CD4-positive, alpha-beta memory T cell (primary cell): Measurements from ENCODE around the gene PPP2R5B. TPM values are rescaled to one million over a fixed set of nuclear protein-coding genes. Genes with fewer than 3 reads are reported as not detected.

Source experiments
- CTCF ChIA-PET: fragments of 350-600 bp; sonication (Branson Sonifier 250); formaldehyde crosslinking; loops from one replicate; lab custom pipeline; 2021; ENCODE audit warnings: inconsistent platforms; ENCODE audit not compliant: partially characterized antibody; lab: Charles Lee
- POLR2A ChIA-PET: fragments of 350-600 bp; sonication (Branson Sonifier 250); formaldehyde crosslinking; loops from one replicate; lab custom pipeline; 2021; ENCODE audit not compliant: partially characterized antibody; lab: Charles Lee
- DNase-seq, 5 donors: peaks; one replicate each; pipeline versions ENCODE4 v3.0.0 to v3.0.0-alpha.2; 2020 to 2022; ENCODE audit warnings: mixed read lengths in 1 of 5
- H3K27ac ChIP-seq: one replicate; pipeline ENCODE4 v1.7.0; 2013; ENCODE audit warnings: low read depth, low read length
- H3K27me3 ChIP-seq: 2 replicates; pipeline ENCODE4 v1.7.0; 2013; ENCODE audit warnings: mild to moderate bottlenecking, low read length, moderate library complexity; ENCODE audit not compliant: insufficient read depth
- H3K36me3 ChIP-seq: 2 replicates; pipeline ENCODE4 v1.7.0; 2013; ENCODE audit warnings: mild to moderate bottlenecking, low read length, moderate library complexity; ENCODE audit not compliant: insufficient read depth
- H3K4me1 ChIP-seq: 2 replicates; pipeline ENCODE4 v1.7.0; 2013; ENCODE audit warnings: mild to moderate bottlenecking, low read length, moderate library complexity; ENCODE audit not compliant: insufficient read depth
- H3K4me3 ChIP-seq, 2 donors: one replicate each; pipeline ENCODE4 v1.7.0; 2013; ENCODE audit warnings: low read length in 2 of 2, mild to moderate bottlenecking in 1 of 2
- H3K9me3 ChIP-seq, 2 donors: one replicate each; pipeline ENCODE4 v1.7.0; 2013; ENCODE audit warnings: low read length in 2 of 2, control low read depth in 1 of 2; ENCODE audit not compliant: control insufficient read depth in 1 of 2
- H3K27ac Mint-ChIP-seq, 7 donors: one replicate each; pipeline ENCODE4 v1.8.0; 2020 to 2021; ENCODE audit warnings: mixed read lengths in 7 of 7, mild to moderate bottlenecking in 6 of 7, inconsistent platforms in 3 of 7, moderate library complexity in 3 of 7
- H3K27me3 Mint-ChIP-seq, 2 donors: one replicate each; pipeline ENCODE4 v1.8.0; 2020 to 2021; ENCODE audit warnings: mixed read lengths in 2 of 2
- H3K36me3 Mint-ChIP-seq, 2 donors: one replicate each; pipeline ENCODE4 v1.8.0; 2020 to 2021; ENCODE audit warnings: mixed read lengths in 2 of 2, inconsistent platforms in 1 of 2, mild to moderate bottlenecking in 1 of 2
- H3K4me1 Mint-ChIP-seq, 4 donors: one replicate each; pipeline ENCODE4 v1.8.0; 2020 to 2021; ENCODE audit warnings: mixed read lengths in 4 of 4, mild to moderate bottlenecking in 1 of 4
- H3K4me3 Mint-ChIP-seq, 8 donors: one replicate each; pipeline ENCODE4 v1.8.0; 2020 to 2021; ENCODE audit warnings: mixed read lengths in 8 of 8, mild to moderate bottlenecking in 7 of 8, moderate library complexity in 6 of 8, inconsistent platforms in 3 of 8
- H3K9me3 Mint-ChIP-seq, 8 donors: one replicate each; pipeline ENCODE4 v1.8.0; 2020 to 2021; ENCODE audit warnings: mixed read lengths in 8 of 8, mild to moderate bottlenecking in 5 of 8, inconsistent platforms in 3 of 8, moderate library complexity in 1 of 8
- intact Hi-C: fragments of 100-400 bp; cut with micrococcal nuclease; formaldehyde crosslinking; loops from one replicate; pipeline ENCODE4 v1.15.1; 2023
- polyA plus RNA-seq, 2 donors: library from polyadenylated mRNA; unstranded; fragments of 300-500 nt; fragmentation: Illumina TruSeq; gene quantifications; one replicate each; pipeline ENCODE4 v1.2.3, GENCODE V29; 2021
- total RNA-seq, 2 experiments: library from RNA; stranded (reverse); gene quantifications; one replicate each; pipeline ENCODE4 v1.2.3, GENCODE V29; 2021

PPP2R5B gene
- total and polyA plus RNA-seq, 4 experiments from 2014 or later, result 5.6 to 15.8 (median 11.4) TPM

DNA sequence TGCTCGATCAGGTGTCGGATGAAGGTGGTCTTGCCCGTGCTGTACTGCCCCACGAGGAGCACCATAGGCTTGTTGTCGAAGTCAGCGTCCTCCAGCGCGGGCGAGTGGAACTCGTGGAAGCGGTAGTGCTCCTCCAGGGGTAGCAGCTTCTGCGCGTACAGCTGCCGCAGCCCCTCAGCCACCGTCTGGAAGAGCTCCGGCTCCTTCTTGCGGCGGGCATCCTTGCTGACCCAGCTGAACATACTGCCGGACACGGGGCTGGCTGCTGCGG lies 46.3 kb upstream of the PPP2R5B start:
- CTCF ChIA-PET, result interaction anchor here (1.5 to 29.4 kb wide), 4 partner anchors 10 to 46 kb away, joined by 4 to 1245 read pairs (median 34); partner anchors contain the start of genes CDC42BPG and PPP2R5B
- Histone ChIP-seq H3K4me3 (peak overlapping the region; percentile 82 to 99), H3K9me3 (no peaks in the 10 kb centered on the region), H3K36me3 (peaks cover 9% of the 10 kb centered on the region), H3K27me3 (no peaks in the 10 kb centered on the region), H3K27ac (peak overlapping the region; percentile 85), H3K4me1 (peaks cover 63% of the 10 kb centered on the region)
- H3K27ac Mint-ChIP-seq, result peak overlapping the region; percentile 87 to 97 (median 96)
- H3K27me3 Mint-ChIP-seq, result no peaks in the 10 kb centered on the region
- H3K4me3 Mint-ChIP-seq, result peak overlapping the region; percentile 99 to 100 (median 99)
- peaks cover 36 to 76% (median 50%) of the 10 kb centered on the region in 4 donors for H3K4me1 Mint-ChIP-seq
- POLR2A ChIA-PET, result interaction anchor here (0.8 to 31.5 kb wide), 18 partner anchors 11 to 243 kb away, joined by 3 to 2105 read pairs (median 5); partner anchors contain the start of genes ATG2A, CDC42BPG, FAU and MEN1
- H3K36me3 Mint-ChIP-seq, result peaks cover 25 to 44% of the 10 kb centered on the region in 2 donors
- DNase-seq, result no peak
- intact Hi-C loops, result loop anchor here (1.0 to 2.0 kb wide), 10 partner anchors 9 to 75 kb away; partner anchors contain the start of genes ATG2A, MAP4K2 and PPP2R5B
- H3K9me3 Mint-ChIP-seq, result peaks cover 0 to 14% (median 0%) of the 10 kb centered on the region in 8 donors

DNA sequence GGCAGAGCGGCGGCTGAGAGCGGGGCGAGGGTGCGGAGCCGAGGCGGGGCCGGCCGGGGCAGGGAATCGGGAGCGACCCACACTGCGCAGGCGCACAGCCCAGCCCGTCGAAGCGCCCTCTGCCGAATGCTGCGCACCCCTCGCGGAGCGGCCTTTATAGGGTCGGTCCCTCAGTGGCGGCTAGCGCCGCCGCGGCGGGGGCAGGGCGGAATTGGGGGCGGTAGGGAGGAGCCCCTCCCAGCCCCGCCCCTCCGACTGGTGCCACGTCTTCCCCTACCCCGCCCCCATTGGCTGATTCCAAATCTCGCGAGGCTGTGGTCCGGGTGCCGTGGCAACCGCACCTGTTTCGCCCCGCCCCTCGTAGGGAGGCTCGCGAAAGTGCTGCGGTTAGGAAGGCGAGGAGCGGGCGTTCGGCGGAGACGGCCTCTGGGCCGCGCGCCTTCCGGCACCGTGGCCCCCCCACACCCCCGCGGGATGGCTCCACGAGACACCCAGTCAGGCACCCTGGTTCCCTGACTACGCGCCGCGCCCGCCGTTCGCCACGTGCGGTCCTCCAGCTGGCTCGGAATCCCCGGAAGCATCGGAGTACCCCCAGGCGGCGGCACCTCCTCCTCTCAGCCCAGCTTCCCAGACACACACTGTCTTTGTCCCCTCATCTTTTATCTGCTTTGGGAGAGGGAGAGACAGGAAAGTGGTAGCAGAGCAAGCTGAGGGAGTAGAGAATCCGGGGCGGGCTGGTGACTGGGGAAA lies 45.8 kb upstream of the PPP2R5B start, which contains the start of gene EHD1:
TSS of gene EHD1 (minus strand) at position 128 of the 750 bp plus-strand sequence. CDS start 157 bp downstream, outside the sequence.
- peak within 1 kb of the TSS; percentile 96 to 98 (median 97) for H3K27ac Mint-ChIP-seq
- POLR2A ChIA-PET, result interaction anchor here (0.7 to 31.5 kb wide), 20 partner anchors 10 to 257 kb away, joined by 3 to 2105 read pairs (median 6); partner anchors contain the start of genes ATG2A, CDC42BPG, FAU and MEN1
- H3K36me3 ChIP-seq, result peaks cover 6% of the 10 kb centered on the region
- no peaks in the 10 kb centered on the region for H3K27me3 ChIP-seq
- CTCF ChIA-PET, result interaction anchor here (1.5 to 29.4 kb wide), 4 partner anchors 9 to 46 kb away, joined by 4 to 1245 read pairs (median 34); partner anchors contain the start of genes CDC42BPG and PPP2R5B
- intact Hi-C loops, result loop anchor here (1.0 to 2.0 kb wide), 10 partner anchors 9 to 76 kb away; partner anchors contain the start of genes ATG2A, MAP4K2 and PPP2R5B
- peaks cover 23 to 40% of the 10 kb centered on the region in 2 donors for H3K36me3 Mint-ChIP-seq
- H3K4me3 ChIP-seq, result peak within 1 kb of the TSS; percentile 82 to 99
- H3K4me1 Mint-ChIP-seq, result peaks cover 34 to 77% (median 47%) of the 10 kb centered on the region in 4 donors
- H3K27ac ChIP-seq, result peak within 1 kb of the TSS; percentile 92
- no peaks in the 10 kb centered on the region for H3K9me3 ChIP-seq
- H3K27me3 Mint-ChIP-seq, result no peaks in the 10 kb centered on the region
- H3K9me3 Mint-ChIP-seq, result peaks cover 0 to 14% (median 0%) of the 10 kb centered on the region in 8 donors
- peak; percentile 99 to 100 (median 99) for DNase-seq
- H3K4me1 ChIP-seq, result peaks cover 58% of the 10 kb centered on the region
- H3K4me3 Mint-ChIP-seq, result peak within 1 kb of the TSS; percentile 99 to 100 (median 99)

DNA sequence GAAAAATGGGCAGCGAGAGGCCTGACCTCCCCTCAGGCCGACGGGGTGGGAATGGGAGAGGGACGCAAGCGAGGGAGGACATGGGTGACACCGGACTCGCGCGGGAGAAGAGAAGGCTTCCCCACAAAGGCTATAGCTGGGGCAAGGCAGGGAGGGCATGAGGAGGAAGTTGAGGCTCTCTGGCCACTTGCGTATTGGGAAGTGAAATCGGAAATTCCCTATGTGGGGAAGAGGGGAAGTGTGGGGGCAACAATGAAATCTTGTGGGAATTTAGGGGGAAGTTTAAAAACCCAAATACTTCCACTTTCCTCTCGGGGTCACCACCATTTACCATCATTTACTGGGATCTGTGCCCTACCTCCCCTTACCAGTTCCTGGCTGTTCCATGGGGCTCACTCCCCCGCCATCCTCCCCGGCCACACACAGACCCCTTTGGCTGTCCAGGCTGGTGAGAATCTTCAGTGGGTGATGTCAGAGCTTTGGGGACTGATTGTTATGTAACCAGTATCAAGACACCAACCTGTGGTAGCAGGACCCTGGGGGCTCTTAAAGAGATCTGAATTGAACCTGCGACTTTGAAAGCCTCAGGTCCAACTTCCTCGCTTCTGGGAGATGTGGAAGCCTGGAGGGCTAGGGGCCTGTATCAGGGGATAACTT lies 45.1 kb upstream of the PPP2R5B start:
- peaks cover 32 to 79% (median 44%) of the 10 kb centered on the region in 4 donors for H3K4me1 Mint-ChIP-seq
- intact Hi-C loops, result loop anchor here (2.0 kb wide), 2 partner anchors 15 to 77 kb away; partner anchors contain the start of gene MAP4K2
- Histone ChIP-seq H3K9me3 (no peaks in the 10 kb centered on the region), H3K27ac (peak overlapping the region; percentile 92), H3K27me3 (no peaks in the 10 kb centered on the region), H3K4me1 (peaks cover 53% of the 10 kb centered on the region), H3K36me3 (peaks cover 4% of the 10 kb centered on the region), H3K4me3 (peak overlapping the region; percentile 63 to 87)
- peak overlapping the region; percentile 96 to 98 (median 97) for H3K27ac Mint-ChIP-seq
- peaks cover 0 to 13% (median 0%) of the 10 kb centered on the region in 8 donors for H3K9me3 Mint-ChIP-seq
- H3K4me3 Mint-ChIP-seq, result peak overlapping the region; percentile 89 to 99 (median 99)
- H3K27me3 Mint-ChIP-seq, result no peaks in the 10 kb centered on the region
- DNase-seq, result no peak
- peaks cover 20 to 37% of the 10 kb centered on the region in 2 donors for H3K36me3 Mint-ChIP-seq
- CTCF ChIA-PET, result interaction anchor here (0.6 to 29.4 kb wide), 4 partner anchors 9 to 191 kb away, joined by 3 to 1245 read pairs (median 34); partner anchors contain the start of gene CDC42BPG
- POLR2A ChIA-PET, result interaction anchor here (0.7 to 31.5 kb wide), 11 partner anchors 9 to 256 kb away, joined by 3 to 2105 read pairs (median 8); partner anchors contain the start of genes ATG2A, CDC42BPG, PPP2R5B and SF1

DNA sequence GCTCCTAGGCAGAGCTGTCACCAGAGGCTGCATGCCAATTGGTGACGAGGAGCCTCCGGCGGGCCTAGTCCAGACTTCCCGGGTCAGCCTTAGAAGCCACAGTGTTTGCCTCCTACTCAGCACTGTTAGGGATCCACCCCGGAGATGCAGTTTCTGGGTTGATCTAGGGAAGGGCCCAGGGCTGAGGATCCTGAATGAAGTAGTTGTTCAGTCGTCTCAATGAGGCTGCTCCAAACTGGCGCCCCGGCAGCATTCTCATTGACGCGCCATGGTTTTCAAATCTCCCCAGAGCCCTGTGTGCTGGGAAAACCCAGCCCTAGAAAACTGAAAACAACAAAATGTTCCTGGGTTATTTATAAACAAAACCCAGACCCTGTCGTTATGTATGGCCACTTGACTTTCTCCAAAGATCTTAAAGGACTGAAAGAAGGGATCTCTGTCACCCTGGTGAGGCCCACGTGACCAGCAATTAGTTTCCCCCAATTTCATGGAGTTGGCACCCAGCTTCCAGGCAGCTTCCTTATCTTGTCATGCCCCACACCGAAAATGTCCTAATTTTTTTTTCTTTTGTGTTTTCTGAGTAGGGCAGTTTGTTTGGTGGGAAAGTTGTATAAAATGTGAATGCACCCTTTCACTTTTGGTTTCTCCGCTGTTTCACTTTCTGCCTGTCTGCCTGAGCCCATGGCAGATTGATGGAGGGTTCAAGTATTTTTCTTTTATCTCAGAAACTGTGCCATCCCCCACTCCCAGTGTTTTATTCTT lies 44.1 kb upstream of the PPP2R5B start:
- peaks cover 0 to 13% (median 0%) of the 10 kb centered on the region in 8 donors for H3K9me3 Mint-ChIP-seq
- H3K4me1 Mint-ChIP-seq, result peaks cover 32 to 76% (median 40%) of the 10 kb centered on the region in 4 donors
- peaks cover 50% of the 10 kb centered on the region for H3K4me1 ChIP-seq

DNA sequence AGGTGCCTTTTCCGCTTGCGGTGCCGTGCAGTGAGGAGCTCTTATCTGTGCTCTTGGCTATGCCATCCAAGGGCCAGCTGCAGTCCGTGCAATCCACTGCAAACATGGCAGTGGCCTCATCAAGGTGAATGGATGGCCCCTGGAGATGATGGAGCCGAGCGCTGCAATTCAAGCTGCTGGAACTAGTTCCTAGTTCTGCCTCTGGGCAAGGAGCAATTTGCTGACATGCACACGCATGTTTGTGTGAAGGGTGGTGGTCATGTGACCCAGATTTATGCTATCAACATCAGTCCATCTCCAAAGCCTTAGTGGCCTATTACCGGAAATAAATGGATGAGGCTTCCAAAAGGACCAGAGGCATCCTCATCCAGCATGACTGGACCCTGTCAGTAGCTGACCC lies 43.0 kb upstream of the PPP2R5B start:
- intact Hi-C loops, result no loop called here
- Mint-ChIP-seq H3K36me3 (peaks cover 5 to 18% of the 10 kb centered on the region in 2 donors), H3K27me3 (no peaks in the 10 kb centered on the region), H3K9me3 (peaks cover 0 to 13% (median 0%) of the 10 kb centered on the region in 8 donors), H3K27ac (peak overlapping the region in 6 of 7 donors; percentile 42 to 97 (median 92)), H3K4me1 (peaks cover 34 to 75% (median 42%) of the 10 kb centered on the region in 4 donors), H3K4me3 (peak overlapping the region in 6 of 8 donors; percentile 51 to 92 (median 68))
- Histone ChIP-seq H3K4me1 (peaks cover 49% of the 10 kb centered on the region), H3K4me3 (no peak overlapping the region), H3K36me3 (no peaks in the 10 kb centered on the region), H3K9me3 (no peaks in the 10 kb centered on the region), H3K27ac (peak overlapping the region; percentile 92), H3K27me3 (no peaks in the 10 kb centered on the region)
- DNase-seq, result no peak
- CTCF ChIA-PET, result interaction anchor here (1.1 to 29.4 kb wide), 4 partner anchors 9 to 103 kb away, joined by 3 to 1245 read pairs (median 16); partner anchors contain the start of genes CDC42BPG and SF1
- POLR2A ChIA-PET, result interaction anchor here (0.7 to 31.5 kb wide), 5 partner anchors 9 to 137 kb away, joined by 3 to 2105 read pairs (median 8); partner anchors contain the start of genes CDC42BPG and SF1

More for the DNA sequence above, 44.1 kb upstream of the PPP2R5B start:
- Mint-ChIP-seq H3K4me3 (peak overlapping the region; percentile 77 to 99 (median 96)), H3K27me3 (no peaks in the 10 kb centered on the region), H3K36me3 (peaks cover 15 to 29% of the 10 kb centered on the region in 2 donors), H3K27ac (peak overlapping the region; percentile 96 to 98 (median 97))
- intact Hi-C loops, result no loop called here
- Histone ChIP-seq H3K27ac (peak overlapping the region; percentile 92), H3K27me3 (no peaks in the 10 kb centered on the region), H3K9me3 (no peaks in the 10 kb centered on the region), H3K36me3 (no peaks in the 10 kb centered on the region), H3K4me3 (peak overlapping the region; percentile 45 to 73)
- ChIA-PET CTCF (interaction anchor here (0.6 to 29.4 kb wide), 3 partner anchors 14 to 192 kb away, joined by 3 to 1245 read pairs (median 29); partner anchors contain the start of gene CDC42BPG), POLR2A (interaction anchor here (0.7 to 31.5 kb wide), 9 partner anchors 8 to 255 kb away, joined by 3 to 2105 read pairs (median 4); partner anchors contain the start of genes CDC42BPG, SF1 and TM7SF2)
- DNase-seq, result peak in 3 of 5 donors; percentile 45 to 60 (median 55)
